GM19023 (cell line): Measurements from ENCODE around the gene WDR18.

Source experiments
- ATAC-seq: cut with Tn5 transposase; IDR thresholded peaks from one replicate; pipeline ENCODE4 v1.9.1; 2021; ENCODE audit warnings: mild to moderate bottlenecking, moderate library complexity; ENCODE audit not compliant: unreplicated experiment

Gene WDR18

DNA sequence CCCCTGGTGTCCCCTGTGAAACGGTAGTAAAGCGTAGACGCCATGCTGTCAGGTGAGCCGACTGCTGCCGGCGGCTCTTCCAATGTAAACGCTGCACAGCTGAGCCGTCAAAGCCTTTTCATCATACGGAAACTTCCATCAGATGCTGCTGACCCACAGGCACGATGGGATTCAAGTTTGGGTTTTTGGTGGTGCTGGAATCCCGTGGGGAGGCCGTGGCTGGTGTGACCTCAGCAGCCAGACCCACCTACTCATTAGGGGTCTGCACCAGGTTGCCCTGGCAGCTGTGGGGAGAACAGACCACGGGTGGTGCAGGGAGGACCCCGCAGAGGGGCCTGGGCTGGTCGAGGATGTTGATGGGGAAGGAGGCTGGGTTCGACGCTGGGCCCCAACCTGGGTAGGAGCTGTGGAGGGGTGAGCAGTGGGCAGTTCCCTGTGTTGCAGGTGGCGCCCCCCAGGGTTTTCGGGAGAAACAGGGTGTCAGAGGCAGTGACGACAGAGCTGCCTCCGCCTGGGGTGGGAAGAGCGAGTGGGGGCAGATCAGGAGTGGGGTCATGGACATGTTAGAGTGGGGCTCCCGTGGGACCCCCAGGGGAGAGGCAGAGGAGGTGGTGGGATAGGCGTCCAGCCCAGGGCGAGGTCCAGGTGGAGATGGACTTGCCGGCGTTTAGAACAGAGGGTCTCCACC is 22.7 kb downstream of the WDR18 start:
- no peak for ATAC-seq

DNA sequence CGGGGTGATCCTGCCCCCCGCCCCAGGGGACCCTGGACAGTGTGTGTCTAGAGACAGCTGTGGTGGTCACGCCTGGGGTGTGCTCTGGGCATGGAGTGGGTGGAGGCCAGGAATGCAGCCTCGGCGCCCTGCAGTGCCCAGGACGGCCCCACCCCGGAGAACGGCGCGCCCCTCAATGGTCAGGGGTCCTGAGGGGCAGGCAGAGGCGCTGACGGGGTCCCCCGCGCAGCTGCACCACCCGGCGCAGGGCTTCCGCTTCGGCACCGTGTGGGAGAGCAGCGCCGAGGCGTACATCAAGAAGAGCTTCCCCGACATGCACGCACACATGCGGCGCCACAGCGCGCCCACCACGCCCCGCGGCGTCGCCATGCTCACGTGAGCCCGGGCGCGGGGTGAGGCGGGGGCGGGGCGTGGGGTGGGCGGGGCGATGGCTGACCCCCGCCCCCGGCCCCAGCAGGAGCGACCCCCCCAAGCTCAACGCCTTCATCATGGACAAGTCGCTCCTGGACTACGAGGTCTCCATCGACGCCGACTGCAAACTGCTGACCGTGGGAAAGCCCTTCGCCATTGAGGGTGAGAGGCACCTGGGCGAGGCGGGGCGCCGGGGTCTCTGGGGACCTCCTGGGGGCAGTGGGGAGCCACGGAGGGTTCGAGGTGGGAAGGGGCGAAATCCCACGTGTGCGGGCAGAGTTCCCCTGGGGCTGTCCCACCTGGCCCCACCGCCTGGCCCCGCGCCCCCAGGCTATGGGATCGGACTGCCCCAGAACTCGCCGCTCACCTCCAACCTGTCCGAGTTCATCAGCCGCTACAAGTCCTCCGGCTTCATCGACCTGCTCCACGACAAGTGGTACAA is 23.5 kb downstream of the WDR18 start:
- ATAC-seq, result no peak

DNA sequence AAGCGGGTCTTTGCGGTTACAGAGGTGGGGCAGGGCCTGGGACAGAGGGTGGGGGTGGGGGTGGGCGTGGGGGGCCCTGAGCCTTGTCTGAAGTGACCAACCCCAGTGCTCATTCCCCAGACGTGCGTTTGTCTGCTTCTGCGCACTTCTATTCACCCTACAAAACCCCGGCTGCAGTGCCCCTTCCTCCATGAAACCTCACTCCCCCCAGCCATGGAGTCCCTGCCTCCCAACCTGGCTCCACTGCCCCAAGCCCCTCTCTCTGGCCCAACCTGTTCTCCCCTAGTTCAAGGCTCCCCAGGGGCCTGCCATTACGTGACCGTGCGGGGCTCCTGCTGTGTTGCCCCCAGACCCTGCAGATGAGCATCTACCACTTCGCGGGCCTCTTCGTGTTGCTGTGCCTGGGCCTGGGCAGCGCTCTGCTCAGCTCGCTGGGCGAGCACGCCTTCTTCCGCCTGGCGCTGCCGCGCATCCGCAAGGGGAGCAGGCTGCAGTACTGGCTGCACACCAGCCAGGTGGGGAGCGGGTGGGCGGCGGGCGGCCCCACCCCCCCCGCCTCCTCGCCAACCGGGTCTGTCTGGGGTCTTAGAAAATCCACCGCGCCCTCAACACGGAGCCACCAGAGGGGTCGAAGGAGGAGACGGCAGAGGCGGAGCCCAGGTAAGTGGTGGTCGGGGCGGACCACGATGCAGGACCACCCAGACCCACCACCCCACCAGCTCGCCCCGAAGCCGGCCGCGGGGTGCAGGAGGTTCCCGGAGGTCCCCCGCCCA is 24.3 kb downstream of the WDR18 start:
- no peak for ATAC-seq

- ATAC-seq, result no peak
Observed at GRCh38 chr19:1009041-1009980, 25.2 kb downstream of the WDR18 start.

DNA sequence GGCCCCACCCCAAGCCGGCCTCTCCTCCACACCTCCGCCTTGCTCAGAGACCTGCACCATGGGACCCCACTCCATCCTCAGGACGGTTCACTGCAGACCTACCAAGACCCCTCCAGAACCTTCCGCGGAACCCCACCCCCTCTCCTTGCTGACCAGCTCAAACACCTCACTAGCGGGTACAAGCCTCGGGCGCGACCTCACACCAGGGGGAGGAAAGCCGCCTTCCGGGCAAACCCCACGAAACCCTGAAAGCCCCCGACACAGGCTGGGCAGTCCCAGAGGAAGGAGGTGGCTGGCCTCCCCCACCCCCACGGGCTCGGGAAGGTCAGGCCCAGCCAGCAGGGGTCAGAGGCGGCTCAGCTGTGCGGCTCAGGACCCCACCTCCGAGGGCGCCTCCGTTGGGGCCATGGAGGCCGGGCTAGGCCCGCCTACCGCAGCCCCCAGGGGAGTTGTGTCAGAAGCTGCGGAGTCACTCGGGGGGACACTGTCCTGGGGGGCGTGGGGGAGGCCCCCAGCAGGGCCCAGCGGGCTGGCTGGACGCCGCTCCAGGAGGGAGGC is 25.9 kb downstream of the WDR18 start:
- no peak for ATAC-seq

DNA sequence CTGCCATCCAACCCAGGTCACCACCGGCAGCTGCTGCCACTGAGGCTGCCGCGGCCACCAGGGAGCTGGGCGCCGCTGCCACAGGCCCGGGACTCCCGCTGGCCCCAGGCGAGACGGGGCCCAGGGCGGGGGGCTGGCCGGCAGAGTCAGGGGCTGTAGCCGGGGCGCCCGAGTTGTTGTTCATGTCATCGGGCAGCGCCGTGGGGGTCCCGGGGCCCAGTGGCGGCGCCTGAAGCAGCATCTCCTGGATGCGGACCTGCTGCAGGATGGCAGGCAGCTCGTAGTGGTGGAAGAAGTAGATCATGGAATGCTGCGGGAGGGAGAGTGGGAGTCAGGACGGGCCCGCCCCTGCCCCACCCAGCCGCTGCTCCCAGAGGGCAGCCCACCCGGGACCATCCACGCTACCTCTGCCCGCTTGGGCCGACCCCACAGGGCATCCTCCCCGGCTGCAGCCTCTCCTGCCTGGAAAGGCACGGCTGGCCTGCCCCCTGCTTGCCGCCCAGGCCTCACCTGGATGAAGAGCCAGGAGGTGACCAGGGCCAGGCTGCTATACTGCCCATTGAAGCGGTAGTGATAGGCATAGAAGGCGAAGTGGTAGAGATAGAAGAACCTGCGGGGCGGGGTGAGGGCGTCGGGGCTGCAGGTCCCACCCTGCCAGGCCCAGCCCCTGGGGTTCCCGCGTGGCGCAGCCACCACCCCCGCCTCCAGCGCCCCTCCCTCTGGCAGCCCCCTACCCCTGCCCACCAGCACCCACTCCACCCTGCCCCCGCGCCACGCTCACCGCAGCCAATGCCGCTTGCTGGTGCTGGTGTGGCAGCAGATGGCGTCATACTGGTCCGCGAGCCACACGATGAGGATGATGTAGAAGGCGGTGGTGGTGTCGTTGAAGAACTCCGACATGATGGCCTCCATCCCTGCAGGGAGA is 26.7 kb downstream of the WDR18 start:
- no peak for ATAC-seq

- no peak for ATAC-seq
Observed at GRCh38 chr19:1011831-1012333, 27.7 kb downstream of the WDR18 start.

DNA sequence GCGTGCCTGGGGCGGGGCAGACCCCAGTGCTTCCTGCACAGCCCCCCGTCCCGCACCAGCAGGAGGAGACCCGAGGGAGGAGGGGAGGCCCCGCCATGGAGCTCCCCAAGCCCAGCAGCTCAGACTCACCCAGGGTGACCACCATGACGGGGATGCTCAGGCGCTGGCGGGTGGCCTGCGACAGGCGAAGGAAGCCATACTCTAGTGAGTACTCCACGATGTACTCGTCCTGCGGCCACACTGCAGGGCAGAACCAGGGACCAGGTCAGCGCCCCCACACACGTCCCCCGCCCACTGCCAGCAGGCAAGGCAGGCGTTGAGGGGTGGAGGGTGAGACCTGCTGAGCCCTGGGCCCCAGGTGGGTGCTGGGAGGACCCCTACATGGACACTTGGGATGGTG is 28.2 kb downstream of the WDR18 start:
- ATAC-seq, result no peak

GRCh38 chr19:1013218-1013617 is 29.1 kb downstream of the WDR18 start:
- ATAC-seq, result no peak

DNA sequence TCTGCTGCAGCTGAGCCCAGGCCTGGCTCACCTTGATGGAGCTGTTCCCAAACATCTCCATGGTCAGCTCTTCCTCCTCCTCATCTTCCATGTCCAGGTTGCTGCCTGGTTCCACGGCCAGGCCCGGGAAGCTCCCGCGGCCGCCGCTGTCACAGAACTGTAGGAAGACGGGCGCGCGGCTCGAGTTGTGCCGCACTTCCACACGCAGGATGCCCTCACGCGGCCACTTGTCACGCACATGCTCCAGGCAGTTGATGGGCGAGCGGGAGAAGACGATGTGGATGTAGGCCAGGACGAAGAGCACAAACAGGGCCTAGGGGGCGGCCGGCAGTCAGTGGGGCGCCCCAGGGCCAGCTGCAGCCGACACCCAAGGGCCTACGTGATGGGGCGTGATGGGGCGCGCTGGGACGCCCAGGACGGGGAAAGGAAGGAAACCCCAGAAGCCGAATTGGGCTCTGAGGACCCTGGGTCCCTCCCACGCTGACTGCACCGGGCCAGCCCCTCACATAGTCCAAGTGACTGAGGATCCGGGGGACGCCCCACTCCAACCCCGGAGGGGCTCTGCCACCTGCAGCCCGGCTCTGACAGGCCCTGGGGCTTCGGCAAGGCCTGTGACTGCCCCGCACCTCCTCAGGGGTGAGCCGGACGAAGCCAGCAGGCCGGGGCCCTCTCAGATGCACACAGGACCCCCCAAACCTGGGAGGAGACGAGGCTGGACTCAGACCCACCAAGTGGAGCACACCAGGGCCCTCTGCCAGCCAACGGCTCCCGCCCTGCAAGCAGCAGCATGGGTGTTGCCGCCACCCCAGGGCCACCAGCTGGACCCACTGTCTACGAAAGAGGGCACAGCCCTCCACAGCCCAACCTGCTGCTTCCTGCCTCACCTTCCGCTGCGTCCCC is 30.3 kb downstream of the WDR18 start:
- ATAC-seq, result no peak

DNA sequence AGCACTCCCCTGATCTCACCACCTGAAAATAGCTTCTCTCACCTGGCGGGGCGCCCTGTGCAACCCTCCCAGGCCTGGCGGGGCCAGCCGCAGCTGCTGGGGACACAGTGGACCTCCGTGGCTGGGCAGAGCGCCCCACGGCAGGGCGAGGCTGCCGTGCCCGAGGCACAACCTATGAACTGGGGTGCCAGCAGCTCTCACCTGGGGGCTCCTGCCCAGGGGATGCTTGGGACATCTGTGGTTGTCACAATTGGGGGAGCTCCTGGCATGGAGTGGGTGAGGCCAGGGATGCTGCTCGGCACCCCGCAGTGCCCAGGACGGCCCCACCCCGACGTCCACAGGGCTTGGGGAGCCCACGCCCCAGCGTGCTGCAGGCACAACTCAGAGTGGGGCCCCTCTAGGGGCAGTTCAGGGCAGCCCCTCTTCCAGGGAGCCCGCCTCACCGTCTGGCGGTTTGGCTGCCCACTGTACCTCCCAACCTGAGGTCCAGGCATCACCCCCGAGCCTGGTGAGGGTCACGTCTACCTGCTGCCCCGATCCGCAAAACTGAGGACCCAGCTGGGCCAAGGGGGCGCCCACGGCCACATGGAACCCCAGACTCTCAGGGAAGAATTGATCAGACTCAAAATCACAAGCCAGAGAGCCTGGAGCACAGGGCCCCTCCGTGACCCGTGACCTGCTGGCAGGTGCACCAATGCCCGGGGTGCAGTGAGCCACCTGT is 31.1 kb downstream of the WDR18 start:
- ATAC-seq, result no peak

DNA sequence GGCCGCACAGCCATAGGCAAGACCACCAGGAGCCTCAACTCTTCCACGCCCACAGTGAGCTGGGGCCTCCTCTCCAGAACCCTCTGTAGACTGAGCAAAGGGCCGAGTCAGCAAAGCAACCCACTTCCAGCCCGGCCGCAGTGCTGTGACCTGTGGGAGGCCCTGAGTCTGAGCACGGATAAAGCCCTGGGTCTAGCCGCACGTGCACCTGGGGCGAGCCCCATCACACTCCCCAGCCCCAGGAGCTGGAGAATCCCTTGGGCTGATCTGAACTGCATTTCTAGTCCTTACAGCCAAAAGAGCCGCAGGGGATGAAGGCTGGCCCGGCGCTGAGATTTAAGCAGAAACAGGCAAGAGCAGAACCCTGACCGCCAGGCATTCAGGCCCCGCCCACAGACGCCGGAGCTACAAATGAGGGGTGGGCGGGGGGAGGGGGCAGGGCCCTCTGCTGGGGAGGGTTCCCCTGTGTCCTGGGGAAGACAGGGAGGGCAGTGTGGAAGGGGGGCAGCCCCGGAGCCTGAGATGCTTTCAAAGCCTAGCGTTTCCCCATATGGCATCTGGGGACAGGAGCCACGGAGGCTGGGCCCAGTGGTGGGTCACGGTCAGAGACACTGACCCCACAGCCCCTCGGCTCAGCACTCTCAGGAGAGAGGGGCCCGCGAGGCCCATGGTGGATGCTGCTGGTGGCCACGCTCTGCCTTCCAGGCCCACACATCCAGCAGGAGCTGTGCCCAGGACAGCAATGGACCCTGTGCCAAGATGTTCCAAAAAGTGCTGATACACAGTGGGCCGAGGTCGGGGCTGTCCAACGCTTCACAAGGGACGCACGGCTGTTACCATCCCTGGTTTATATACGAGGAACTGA is 31.9 kb downstream of the WDR18 start:
- no peak for ATAC-seq

DNA sequence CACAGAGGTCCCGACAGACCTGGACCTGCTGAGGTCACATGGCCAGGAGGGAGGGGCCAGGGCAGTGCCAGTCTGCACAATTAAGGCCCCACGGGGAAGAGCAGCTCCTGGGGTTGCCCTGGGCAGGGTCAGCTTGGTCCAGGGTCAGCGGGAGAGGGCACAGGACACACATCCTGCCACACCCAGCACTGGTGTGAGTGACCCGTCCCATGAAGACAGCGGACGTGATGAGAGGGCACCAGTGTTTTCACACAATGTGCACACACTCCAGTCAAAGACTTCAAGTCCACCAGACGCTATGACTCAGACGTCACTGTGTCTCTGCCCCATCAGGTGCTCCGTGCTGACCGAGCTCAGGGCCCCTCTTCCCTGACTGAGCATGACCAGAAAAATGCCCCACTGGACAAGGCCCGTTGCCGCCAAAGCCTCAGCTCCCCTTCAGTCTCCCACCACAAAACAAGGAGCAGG is 32.5 kb downstream of the WDR18 start:
- ATAC-seq, result no peak

- no peak for ATAC-seq
Observed at GRCh38 chr19:1017115-1017905, 33.2 kb downstream of the WDR18 start.

GRCh38 chr19:1017906-1018305 is 33.8 kb downstream of the WDR18 start:
- ATAC-seq, result no peak
